GM12892 (cell line): ENCODE results near the gene LRMDA.

Source experiments
- POLR2A ChIP-seq: IDR thresholded peaks from 2 replicates; pipeline ENCODE4 v1.6.1; 2011; ENCODE audit warnings: low read depth, low read length, control low read depth
- POLR2AphosphoS5 ChIP-seq: IDR thresholded peaks from 2 replicates; pipeline ENCODE4 v1.6.1; 2011; ENCODE audit warnings: low read depth, low read length, control low read depth
- TAF1 ChIP-seq: IDR thresholded peaks from 2 replicates; pipeline ENCODE4 v1.6.1; 2011; ENCODE audit warnings: low read depth, mild to moderate bottlenecking, control low read depth, low read length, borderline replicate concordance

GRCh38 chr10:75803121-75803520 is 371.7 kb downstream of the LRMDA start:
- TF ChIP-seq POLR2AphosphoS5 (no peak), POLR2A (no peak), TAF1 (no peak)
